IPS-15b (cell line): Measurements from ENCODE around the gene SENP6.

ENCODE experiments used
- H3K27me3 ChIP-seq: one replicate; pipeline ENCODE4 v1.6.1; 2013; ENCODE audit warnings: low read length; ENCODE audit not compliant: control insufficient read depth, insufficient read depth
- H3K36me3 ChIP-seq: one replicate; pipeline ENCODE4 v1.6.1; 2013; ENCODE audit warnings: low read length; ENCODE audit not compliant: control insufficient read depth, insufficient read depth
- H3K4me1 ChIP-seq: one replicate; pipeline ENCODE4 v1.6.1; 2013; ENCODE audit warnings: mild to moderate bottlenecking, low read length; ENCODE audit not compliant: control insufficient read depth, insufficient read depth
- H3K4me3 ChIP-seq: one replicate; pipeline ENCODE4 v1.5.1; 2013; ENCODE audit warnings: low read depth, low read length
- H3K9ac ChIP-seq: one replicate; pipeline ENCODE4 v1.6.1; 2013; ENCODE audit warnings: low read depth, mild to moderate bottlenecking, low read length
- H3K9me3 ChIP-seq: one replicate; pipeline ENCODE4 v1.6.1; 2013; ENCODE audit warnings: mild to moderate bottlenecking, low read length; ENCODE audit not compliant: control insufficient read depth, insufficient read depth

The SENP6 gene

DNA sequence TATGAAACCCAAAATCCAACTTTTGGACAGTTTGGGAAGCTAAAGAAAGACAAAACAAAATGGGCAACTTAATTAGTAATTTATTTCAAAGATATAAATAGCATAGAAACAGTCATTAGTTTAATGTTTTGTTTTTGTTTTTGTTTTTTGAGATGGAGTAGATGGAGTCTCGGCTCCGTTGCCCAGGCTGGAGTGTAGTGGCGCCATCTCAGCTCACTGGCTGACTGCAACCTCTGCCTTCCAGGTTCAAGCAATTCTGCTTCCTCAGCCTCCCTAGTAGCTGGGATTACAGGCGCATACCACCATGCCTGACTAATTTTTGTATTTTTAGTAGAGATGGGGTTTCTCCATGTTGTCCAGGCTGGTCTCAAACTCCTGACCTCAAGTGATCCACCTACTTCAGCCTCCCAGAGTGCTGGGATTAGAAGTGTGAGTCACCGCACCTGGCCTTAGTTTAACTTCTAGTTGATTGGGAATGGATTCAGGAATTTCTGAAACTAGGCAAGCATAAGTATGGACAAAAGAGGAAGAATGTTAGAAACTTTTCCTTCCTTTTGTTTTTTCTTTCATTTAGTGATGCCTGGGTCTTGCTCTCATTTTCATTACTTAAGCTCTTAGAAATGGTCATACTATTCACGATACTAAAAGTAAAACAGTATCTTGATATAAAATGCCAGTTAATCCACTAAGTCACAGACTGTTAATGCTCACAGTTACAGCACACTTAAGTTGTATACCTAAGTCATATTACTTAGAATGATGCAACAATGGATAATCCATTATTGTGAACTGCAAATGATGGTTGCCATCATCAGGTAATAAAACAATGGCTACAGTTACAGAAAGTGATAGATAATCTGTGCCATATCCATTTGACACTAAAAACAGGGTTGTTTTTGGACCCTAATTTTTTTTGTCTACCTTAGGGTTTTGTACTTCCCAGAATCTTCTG, 8.2 kb downstream of the SENP6 start:
- Histone ChIP-seq H3K27me3 (no peaks in the 10 kb centered on the region), H3K4me1 (peaks cover 21% of the 10 kb centered on the region), H3K36me3 (no peaks in the 10 kb centered on the region), H3K9ac (no peak overlapping the region), H3K4me3 (no peak overlapping the region), H3K9me3 (no peaks in the 10 kb centered on the region)

GRCh38 chr6:75611011-75611701, 9.5 kb downstream of the SENP6 start:
- H3K4me1 ChIP-seq = peaks cover 15% of the 10 kb centered on the region
- no peaks in the 10 kb centered on the region for H3K27me3 ChIP-seq

DNA sequence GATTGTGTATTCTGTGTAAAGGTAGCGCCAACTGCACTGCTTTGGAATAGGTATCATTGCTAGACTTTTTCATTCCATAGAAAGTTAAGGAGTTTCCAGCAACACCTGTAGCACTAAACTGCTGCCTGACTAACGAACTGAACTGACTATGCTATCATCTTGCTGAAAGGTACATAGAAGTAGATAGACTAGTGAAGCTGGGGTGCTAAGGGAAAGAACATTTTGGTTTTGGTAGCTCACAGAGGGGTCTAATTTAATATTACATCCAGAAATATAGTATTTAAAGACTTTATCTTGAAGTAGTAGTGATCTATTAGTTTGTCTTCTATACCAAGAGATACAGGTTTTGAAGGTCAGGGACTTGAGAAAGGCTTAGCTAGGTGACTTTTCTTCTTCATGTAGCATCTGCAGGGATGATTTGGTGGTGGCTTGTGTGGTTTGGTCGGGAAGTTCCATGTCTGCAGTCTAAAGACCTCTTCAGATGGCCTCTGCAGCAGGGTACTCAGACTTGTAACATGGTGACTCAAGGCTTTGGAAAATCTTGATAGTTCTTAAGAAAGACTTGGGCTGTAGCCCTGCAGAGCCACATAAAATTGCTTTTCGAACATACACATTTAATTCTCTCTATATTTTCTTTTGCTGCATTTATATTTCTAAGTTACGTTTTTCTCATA, 10.2 kb downstream of the SENP6 start:
- no peaks in the 10 kb centered on the region for H3K9me3 ChIP-seq
- H3K4me1 ChIP-seq = peaks cover 15% of the 10 kb centered on the region
- H3K9ac ChIP-seq = no peak overlapping the region
- H3K36me3 ChIP-seq = no peaks in the 10 kb centered on the region
- H3K27me3 ChIP-seq = no peaks in the 10 kb centered on the region
- H3K4me3 ChIP-seq = no peak overlapping the region

More at GRCh38 chr6:75611011-75611701, 9.5 kb downstream of the SENP6 start:
- no peak overlapping the region for H3K4me3 ChIP-seq
- H3K9ac ChIP-seq = no peak overlapping the region
- H3K9me3 ChIP-seq = no peaks in the 10 kb centered on the region
- H3K36me3 ChIP-seq = no peaks in the 10 kb centered on the region

- H3K36me3 ChIP-seq = no peaks in the 10 kb centered on the region
- no peak overlapping the region for H3K9ac ChIP-seq
- H3K27me3 ChIP-seq = no peaks in the 10 kb centered on the region
- peaks cover 15% of the 10 kb centered on the region for H3K4me1 ChIP-seq
- H3K4me3 ChIP-seq = no peak overlapping the region
- H3K9me3 ChIP-seq = no peaks in the 10 kb centered on the region
Observed at GRCh38 chr6:75612434-75612833, 10.8 kb downstream of the SENP6 start.

- no peaks in the 10 kb centered on the region for H3K9me3 ChIP-seq
- H3K27me3 ChIP-seq = no peaks in the 10 kb centered on the region
- no peak overlapping the region for H3K9ac ChIP-seq
- no peak overlapping the region for H3K4me3 ChIP-seq
- peaks cover 15% of the 10 kb centered on the region for H3K4me1 ChIP-seq
- H3K36me3 ChIP-seq = no peaks in the 10 kb centered on the region
Observed at GRCh38 chr6:75613056-75613501, 11.4 kb downstream of the SENP6 start.

GRCh38 chr6:75618437-75618836, 16.8 kb downstream of the SENP6 start:
- Histone ChIP-seq H3K4me1 (no peaks in the 10 kb centered on the region), H3K9ac (no peak overlapping the region), H3K9me3 (no peaks in the 10 kb centered on the region), H3K27me3 (no peaks in the 10 kb centered on the region), H3K36me3 (no peaks in the 10 kb centered on the region), H3K4me3 (no peak overlapping the region)

- Histone ChIP-seq H3K9me3 (no peaks in the 10 kb centered on the region), H3K4me1 (no peaks in the 10 kb centered on the region), H3K9ac (no peak overlapping the region), H3K4me3 (no peak overlapping the region), H3K27me3 (no peaks in the 10 kb centered on the region), H3K36me3 (peaks cover 5% of the 10 kb centered on the region)
Observed at GRCh38 chr6:75619230-75619899, 17.7 kb downstream of the SENP6 start.

GRCh38 chr6:75620381-75621304, 19.0 kb downstream of the SENP6 start:
- H3K36me3 ChIP-seq = peaks cover 5% of the 10 kb centered on the region
- no peaks in the 10 kb centered on the region for H3K27me3 ChIP-seq
- no peaks in the 10 kb centered on the region for H3K9me3 ChIP-seq
- H3K9ac ChIP-seq = no peak overlapping the region
- H3K4me1 ChIP-seq = no peaks in the 10 kb centered on the region
- H3K4me3 ChIP-seq = no peak overlapping the region

DNA sequence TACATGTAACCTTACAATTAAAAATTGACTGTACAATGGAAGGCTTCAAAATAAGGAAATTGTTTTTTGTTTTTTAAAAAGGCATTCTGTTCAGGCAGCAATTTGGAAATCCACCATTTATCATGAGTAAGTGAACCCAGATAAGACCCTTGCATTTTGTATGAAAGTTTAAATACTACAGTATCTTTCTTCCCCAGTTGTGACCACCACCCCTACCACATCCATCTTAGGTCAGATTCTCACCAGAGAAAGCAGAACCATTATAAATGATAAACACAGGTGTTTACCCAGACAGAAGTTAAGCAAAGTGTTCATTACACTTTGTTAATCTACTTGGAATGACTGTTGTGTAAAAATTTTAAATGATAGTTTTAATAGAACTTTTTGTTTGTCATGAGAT, 20.2 kb downstream of the SENP6 start:
- no peaks in the 10 kb centered on the region for H3K4me1 ChIP-seq
- no peaks in the 10 kb centered on the region for H3K9me3 ChIP-seq
- H3K4me3 ChIP-seq = no peak overlapping the region
- peaks cover 5% of the 10 kb centered on the region for H3K36me3 ChIP-seq
- H3K9ac ChIP-seq = no peak overlapping the region
- no peaks in the 10 kb centered on the region for H3K27me3 ChIP-seq

DNA sequence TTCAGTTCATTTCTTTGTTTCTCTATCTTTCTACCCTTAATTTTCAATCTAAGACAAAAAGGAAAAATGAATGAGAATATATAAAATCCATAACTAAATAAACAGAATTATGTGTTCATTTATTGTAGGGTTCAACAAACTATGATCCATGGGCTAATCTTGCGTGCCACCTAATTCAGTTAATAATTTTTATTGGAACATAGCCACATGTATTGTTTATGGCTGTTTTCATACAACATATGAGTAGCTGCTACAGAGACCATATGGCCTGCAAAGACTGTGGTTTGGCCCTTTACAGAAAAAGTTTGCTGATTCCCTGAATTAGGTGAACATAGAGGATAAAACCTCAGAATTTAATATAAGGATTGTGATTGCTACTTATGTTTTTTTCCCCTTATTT, 21.8 kb downstream of the SENP6 start:
- Histone ChIP-seq H3K4me1 (no peaks in the 10 kb centered on the region), H3K27me3 (no peaks in the 10 kb centered on the region), H3K4me3 (no peak overlapping the region), H3K9me3 (no peaks in the 10 kb centered on the region), H3K36me3 (peaks cover 5% of the 10 kb centered on the region), H3K9ac (no peak overlapping the region)
